Activated CD4-positive, alpha-beta memory T cell treated with anti-CD3 and anti-CD28 coated beads, Interleukin-2, amount 10 ng/mL, durations not matched to agents 7 days and 5 days (primary cell): Measurements from ENCODE around the gene ALG10. TPM values are rescaled to one million over a fixed set of nuclear protein-coding genes. Genes with fewer than 3 reads are reported as not detected.
"Not testable (repeated sequence)": the region's sequence is repeated elsewhere in the genome, so short reads cannot be mapped to it uniquely, and the experiment has no call there.

ENCODE experiments used
- CTCF ChIA-PET: fragments of 350-600 bp; sonication (Branson Sonifier 250); formaldehyde crosslinking; loops from one replicate; lab custom pipeline; 2021; ENCODE audit warnings: antibody characterized with exemption, inconsistent platforms; lab: Charles Lee
- POLR2A ChIA-PET: fragments of 350-600 bp; sonication (Branson Sonifier 250); formaldehyde crosslinking; loops from one replicate; lab custom pipeline; 2021; ENCODE audit warnings: antibody characterized with exemption; lab: Charles Lee
- DNase-seq: peaks from one replicate; pipeline ENCODE4 v3.0.0-alpha.2; 2020
- H3K27ac Mint-ChIP-seq: one replicate; pipeline ENCODE4 v1.8.0; 2021; ENCODE audit warnings: mild to moderate bottlenecking, mixed read lengths
- H3K27me3 Mint-ChIP-seq: one replicate; pipeline ENCODE4 v1.8.0; 2021; ENCODE audit warnings: mixed read lengths
- H3K36me3 Mint-ChIP-seq: one replicate; pipeline ENCODE4 v1.8.0; 2021; ENCODE audit warnings: low read depth, mixed read lengths
- H3K4me1 Mint-ChIP-seq: one replicate; pipeline ENCODE4 v1.8.0; 2021; ENCODE audit warnings: mixed read lengths
- H3K4me3 Mint-ChIP-seq: one replicate; pipeline ENCODE4 v1.8.0; 2021; ENCODE audit warnings: mild to moderate bottlenecking, mixed read lengths
- H3K9me3 Mint-ChIP-seq: one replicate; pipeline ENCODE4 v1.8.0; 2021; ENCODE audit warnings: mixed read lengths
- total RNA-seq, 2 experiments: library from RNA; stranded (reverse); gene quantifications; one replicate each; pipeline ENCODE4 v1.2.3, GENCODE V29; 2021

The ALG10 gene
- total RNA-seq, 2 experiments from 2014 or later, result 17.6 to 18.4 TPM

- CTCF ChIA-PET, H3K27ac Mint-ChIP-seq, H3K36me3 Mint-ChIP-seq: not testable (repeated sequence)
These were observed 16.1 kb downstream of the ALG10 start for GRCh38 chr12:34038357-34038756.

GRCh38 chr12:34046570-34046969 lies 24.3 kb downstream of the ALG10 start:
- CTCF ChIA-PET, result no interaction called here

More at GRCh38 chr12:34038357-34038756, 16.1 kb downstream of the ALG10 start:
- H3K9me3 Mint-ChIP-seq, POLR2A ChIA-PET, H3K4me1 Mint-ChIP-seq, DNase-seq, H3K27me3 Mint-ChIP-seq, H3K4me3 Mint-ChIP-seq: not testable (repeated sequence)

GRCh38 chr12:34047855-34048254 lies 25.6 kb downstream of the ALG10 start:
- H3K4me3 Mint-ChIP-seq, H3K27ac Mint-ChIP-seq, DNase-seq, POLR2A ChIA-PET, H3K36me3 Mint-ChIP-seq, H3K4me1 Mint-ChIP-seq, H3K27me3 Mint-ChIP-seq, CTCF ChIA-PET: not testable (repeated sequence)
- H3K9me3 Mint-ChIP-seq, result peaks cover 13% of the 10 kb centered on the region

More at GRCh38 chr12:34046570-34046969, 24.3 kb downstream of the ALG10 start:
- POLR2A ChIA-PET, result no interaction called here
- no peak overlapping the region for H3K27ac Mint-ChIP-seq
- H3K4me1 Mint-ChIP-seq, result no peaks in the 10 kb centered on the region
- no peaks in the 10 kb centered on the region for H3K36me3 Mint-ChIP-seq
- no peak for DNase-seq
- H3K9me3 Mint-ChIP-seq, result peaks cover 13% of the 10 kb centered on the region
- no peaks in the 10 kb centered on the region for H3K27me3 Mint-ChIP-seq
- H3K4me3 Mint-ChIP-seq, result no peak overlapping the region

- Mint-ChIP-seq H3K4me3 (no peak overlapping the region), H3K36me3 (no peaks in the 10 kb centered on the region), H3K27ac (no peak overlapping the region), H3K27me3 (no peaks in the 10 kb centered on the region), H3K4me1 (no peaks in the 10 kb centered on the region), H3K9me3 (peaks cover 13% of the 10 kb centered on the region)
- ChIA-PET POLR2A (no interaction called here), CTCF (no interaction called here)
- DNase-seq, result no peak
These were observed 26.4 kb downstream of the ALG10 start for GRCh38 chr12:34048714-34049113.

- no peaks in the 10 kb centered on the region for H3K27me3 Mint-ChIP-seq
- H3K4me1 Mint-ChIP-seq, result no peaks in the 10 kb centered on the region
- no peaks in the 10 kb centered on the region for H3K36me3 Mint-ChIP-seq
- no peak for DNase-seq
- H3K9me3 Mint-ChIP-seq, result peaks cover 13% of the 10 kb centered on the region
- CTCF ChIA-PET, result no interaction called here
- no peak overlapping the region for H3K4me3 Mint-ChIP-seq
- POLR2A ChIA-PET, result no interaction called here
- no peak overlapping the region for H3K27ac Mint-ChIP-seq
These were observed 29.2 kb downstream of the ALG10 start for GRCh38 chr12:34051486-34051885.

GRCh38 chr12:34054938-34055337 lies 32.6 kb downstream of the ALG10 start:
- Mint-ChIP-seq H3K27me3 (no peaks in the 10 kb centered on the region), H3K4me1 (no peaks in the 10 kb centered on the region), H3K9me3 (no peaks in the 10 kb centered on the region), H3K36me3 (no peaks in the 10 kb centered on the region), H3K4me3 (no peak overlapping the region), H3K27ac (no peak overlapping the region)
- CTCF ChIA-PET, result no interaction called here
- no peak for DNase-seq
- POLR2A ChIA-PET, result no interaction called here
